ENCODE results near the gene ERC1.

ERC1 gene

DNA sequence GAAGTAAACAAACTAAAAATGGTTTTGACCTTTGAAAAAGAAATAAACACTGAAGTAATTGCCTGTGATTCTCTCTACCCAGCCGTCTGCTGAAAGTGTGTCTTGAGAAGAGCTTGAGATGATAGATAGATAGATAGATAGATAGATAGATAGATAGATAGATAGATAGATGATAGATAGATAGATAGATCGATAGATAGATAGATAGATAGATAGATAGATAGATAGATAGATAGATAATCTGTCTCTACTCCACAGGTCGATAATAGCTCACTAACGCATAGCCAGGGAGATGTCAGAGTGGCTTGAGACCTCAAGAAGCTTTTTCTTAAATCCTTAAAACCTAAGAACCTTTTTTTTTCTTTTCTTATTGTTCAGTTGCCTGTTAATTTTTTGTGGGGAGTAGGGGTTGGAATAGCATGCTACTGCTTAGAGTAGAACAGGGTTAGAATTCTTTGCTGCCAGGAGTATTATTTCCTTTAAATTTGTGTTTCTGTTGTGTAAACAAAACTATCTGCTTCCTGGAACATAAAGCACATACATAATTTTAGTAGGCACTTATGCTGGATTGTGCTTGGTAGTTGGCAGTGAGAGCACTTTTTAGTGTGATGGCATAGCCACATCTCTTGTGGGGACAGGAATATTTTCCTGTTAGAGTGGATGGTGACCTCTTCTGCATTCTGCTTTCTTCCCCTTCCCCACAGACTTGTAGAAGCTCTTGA lies 433.8 kb downstream of the ERC1 start:
- Histone ChIP-seq H3K4me1 (ENCODE audit: control insufficient read depth, insufficient read depth, low read length) (peaks cover 3% of the 10 kb centered on the region; the same call in 1 of the 2 replicates), H3K4me3 (ENCODE audit: low read depth, low read length) (no peak overlapping the region), H3K27ac (ENCODE audit: extremely low read depth, low read depth, low read length) (no peak overlapping the region), H3K36me3 (ENCODE audit: control insufficient read depth in 2 of 2, insufficient read depth in 1 of 2, low read length in 2 of 2) (no peaks in the 10 kb centered on the region), H3K9me3 (ENCODE audit: control insufficient read depth, insufficient read depth, low read depth, low read length) (no peaks in the 10 kb centered on the region)
- ChIA-PET POLR2A (no interaction called here), CTCF (interaction anchor here (0.6 kb wide), 1 partner anchor 36 kb away, joined by 3 read pairs; no protein-coding TSS in a partner anchor)
- no peak for TF ChIP-seq BCL11B (tag by site-specific recombination; IDR thresholded peaks at IDR 0.05; ENCODE audit: low read depth)
- no peak for TF ChIP-seq OSR2 (tag by site-specific recombination; IDR thresholded peaks at IDR 0.05)
- TF ChIP-seq, protein P1, sequence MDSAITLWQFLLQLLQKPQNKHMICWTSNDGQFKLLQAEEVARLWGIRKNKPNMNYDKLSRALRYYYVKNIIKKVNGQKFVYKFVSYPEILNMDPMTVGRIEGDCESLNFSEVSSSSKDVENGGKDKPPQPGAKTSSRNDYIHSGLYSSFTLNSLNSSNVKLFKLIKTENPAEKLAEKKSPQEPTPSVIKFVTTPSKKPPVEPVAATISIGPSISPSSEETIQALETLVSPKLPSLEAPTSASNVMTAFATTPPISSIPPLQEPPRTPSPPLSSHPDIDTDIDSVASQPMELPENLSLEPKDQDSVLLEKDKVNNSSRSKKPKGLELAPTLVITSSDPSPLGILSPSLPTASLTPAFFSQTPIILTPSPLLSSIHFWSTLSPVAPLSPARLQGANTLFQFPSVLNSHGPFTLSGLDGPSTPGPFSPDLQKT (IDR thresholded peaks at IDR 0.05; ENCODE audit: borderline replicate concordance, low read depth, low read length), result no peak

DNA sequence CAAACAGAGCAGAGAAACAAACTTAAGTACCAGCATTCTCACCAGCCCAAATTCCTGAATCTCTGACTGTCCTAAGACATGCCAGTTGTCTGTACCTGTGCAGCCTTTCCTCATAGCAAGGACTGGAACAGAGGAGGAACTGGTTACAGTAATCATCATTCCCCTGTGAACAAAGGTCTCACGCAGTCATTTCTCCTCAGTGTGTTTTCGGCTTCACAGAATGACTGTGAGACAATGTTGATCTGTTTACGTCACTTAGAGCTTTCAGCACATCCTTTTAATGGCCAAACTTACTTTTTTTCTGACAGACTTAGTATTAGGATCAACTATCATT lies 434.3 kb downstream of the ERC1 start:
- POLR2A ChIA-PET, result no interaction called here
- peaks cover 3% of the 10 kb centered on the region; the same call in 1 of the 2 replicates for H3K4me1 ChIP-seq (ENCODE audit: control insufficient read depth, insufficient read depth, low read length)
- TF ChIP-seq, protein P2, sequence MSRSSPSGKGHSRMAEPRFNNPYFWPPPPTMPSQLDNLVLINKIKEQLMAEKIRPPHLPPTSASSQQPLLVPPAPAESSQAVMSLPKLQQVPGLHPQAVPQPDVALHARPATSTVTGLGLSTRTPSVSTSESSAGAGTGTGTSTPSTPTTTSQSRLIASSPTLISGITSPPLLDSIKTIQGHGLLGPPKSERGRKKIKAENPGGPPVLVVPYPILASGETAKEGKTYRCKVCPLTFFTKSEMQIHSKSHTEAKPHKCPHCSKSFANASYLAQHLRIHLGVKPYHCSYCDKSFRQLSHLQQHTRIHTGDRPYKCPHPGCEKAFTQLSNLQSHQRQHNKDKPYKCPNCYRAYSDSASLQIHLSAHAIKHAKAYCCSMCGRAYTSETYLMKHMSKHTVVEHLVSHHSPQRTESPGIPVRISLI (tag by site-specific recombination; IDR thresholded peaks at IDR 0.05), result no peak
- TF ChIP-seq ZNF664 (tag by site-specific recombination; IDR thresholded peaks at IDR 0.05) (no peak), ZNF37A (tag by site-specific recombination; IDR thresholded peaks at IDR 0.05) (no peak)
- H3K36me3 ChIP-seq (ENCODE audit: control insufficient read depth in 2 of 2, insufficient read depth in 1 of 2, low read length in 2 of 2), result no peaks in the 10 kb centered on the region
- no peak overlapping the region for H3K27ac ChIP-seq (ENCODE audit: extremely low read depth, low read depth, low read length)
- H3K9me3 ChIP-seq (ENCODE audit: control insufficient read depth, insufficient read depth, low read depth, low read length), result no peaks in the 10 kb centered on the region
- H3K4me3 ChIP-seq (ENCODE audit: low read depth, low read length), result no peak overlapping the region
- CTCF ChIA-PET, result no interaction called here

DNA sequence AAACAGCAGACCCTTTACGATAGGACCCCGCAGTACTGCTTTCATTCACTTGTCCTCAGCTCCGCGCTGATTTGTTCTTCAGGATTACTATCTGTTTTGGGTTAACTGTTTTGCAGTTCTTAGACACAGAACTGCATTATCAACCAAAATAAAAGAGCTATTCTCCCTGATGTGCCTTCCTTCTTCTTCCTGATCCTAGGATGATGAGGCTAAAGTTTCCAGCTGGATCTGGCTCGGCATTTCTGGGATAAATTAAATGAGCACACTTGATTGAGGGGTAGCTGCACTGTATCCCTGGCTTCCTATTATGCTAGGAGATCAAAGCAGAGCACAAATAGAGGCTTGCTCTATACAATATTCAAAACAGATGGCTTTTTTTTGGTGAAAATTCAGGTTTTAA lies 437.6 kb downstream of the ERC1 start:
- ChIA-PET CTCF (interaction anchor here (0.9 kb wide), 1 partner anchor 304 kb away, joined by 7 read pairs; no protein-coding TSS in a partner anchor), POLR2A (no interaction called here)
- Histone ChIP-seq H3K9me3 (ENCODE audit: control insufficient read depth, insufficient read depth, low read depth, low read length) (no peaks in the 10 kb centered on the region), H3K4me3 (ENCODE audit: low read depth, low read length) (no peak overlapping the region), H3K36me3 (ENCODE audit: control insufficient read depth in 2 of 2, insufficient read depth in 1 of 2, low read length in 2 of 2) (no peaks in the 10 kb centered on the region), H3K27ac (ENCODE audit: extremely low read depth, low read depth, low read length) (no peak overlapping the region), H3K4me1 (ENCODE audit: control insufficient read depth, insufficient read depth, low read length) (peaks cover 3% of the 10 kb centered on the region; the same call in 1 of the 2 replicates)
- TF ChIP-seq ZNF561 (tag by site-specific recombination; IDR thresholded peaks at IDR 0.05; ENCODE audit: borderline replicate concordance), result no peak
- TF ChIP-seq GFI1B (tag by site-specific recombination; IDR thresholded peaks at IDR 0.05), result no peak
- TF ChIP-seq, protein P3, sequence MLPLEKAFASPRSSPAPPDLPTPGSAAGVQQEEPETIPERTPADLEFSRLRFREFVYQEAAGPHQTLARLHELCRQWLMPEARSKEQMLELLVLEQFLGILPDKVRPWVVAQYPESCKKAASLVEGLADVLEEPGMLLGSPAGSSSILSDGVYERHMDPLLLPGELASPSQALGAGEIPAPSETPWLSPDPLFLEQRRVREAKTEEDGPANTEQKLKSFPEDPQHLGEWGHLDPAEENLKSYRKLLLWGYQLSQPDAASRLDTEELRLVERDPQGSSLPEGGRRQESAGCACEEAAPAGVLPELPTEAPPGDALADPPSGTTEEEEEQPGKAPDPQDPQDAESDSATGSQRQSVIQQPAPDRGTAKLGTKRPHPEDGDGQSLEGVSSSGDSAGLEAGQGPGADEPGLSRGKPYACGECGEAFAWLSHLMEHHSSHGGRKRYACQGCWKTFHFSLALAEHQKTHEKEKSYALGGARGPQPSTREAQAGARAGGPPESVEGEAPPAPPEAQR (tag by site-specific recombination; IDR thresholded peaks at IDR 0.05), result no peak
- no peak for TF ChIP-seq TCF7L2 (IDR thresholded peaks at IDR 0.05; ENCODE audit: borderline replicate concordance, low read depth, low read length)
- no peak for TF ChIP-seq ZNF155 (tag by site-specific recombination; IDR thresholded peaks at IDR 0.05)
- no peak for TF ChIP-seq KLF9 (tag by site-specific recombination; IDR thresholded peaks at IDR 0.05; ENCODE audit: low read depth)
- no peak for TF ChIP-seq ZNF214 (tag by site-specific recombination; IDR thresholded peaks at IDR 0.05; ENCODE audit: borderline replicate concordance)
- no peak for TF ChIP-seq ZNF292 (tag by site-specific recombination; IDR thresholded peaks at IDR 0.05; ENCODE audit: borderline replicate concordance, low read depth)
- no peak for TF ChIP-seq ZNF354C (tag by site-specific recombination; IDR thresholded peaks at IDR 0.05; ENCODE audit: borderline replicate concordance, low read depth)
- no peak for TF ChIP-seq ZNF585B (tag by site-specific recombination; IDR thresholded peaks at IDR 0.05)
- no peak for TF ChIP-seq ZBTB20 (tag by site-specific recombination; IDR thresholded peaks at IDR 0.05)
- TF ChIP-seq, protein P4, sequence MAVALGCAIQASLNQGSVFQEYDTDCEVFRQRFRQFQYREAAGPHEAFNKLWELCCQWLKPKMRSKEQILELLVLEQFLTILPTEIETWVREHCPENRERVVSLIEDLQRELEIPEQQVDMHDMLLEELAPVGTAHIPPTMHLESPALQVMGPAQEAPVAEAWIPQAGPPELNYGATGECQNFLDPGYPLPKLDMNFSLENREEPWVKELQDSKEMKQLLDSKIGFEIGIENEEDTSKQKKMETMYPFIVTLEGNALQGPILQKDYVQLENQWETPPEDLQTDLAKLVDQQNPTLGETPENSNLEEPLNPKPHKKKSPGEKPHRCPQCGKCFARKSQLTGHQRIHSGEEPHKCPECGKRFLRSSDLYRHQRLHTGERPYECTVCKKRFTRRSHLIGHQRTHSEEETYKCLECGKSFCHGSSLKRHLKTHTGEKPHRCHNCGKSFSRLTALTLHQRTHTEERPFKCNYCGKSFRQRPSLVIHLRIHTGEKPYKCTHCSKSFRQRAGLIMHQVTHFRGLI (tag by site-specific recombination; IDR thresholded peaks at IDR 0.05), result no peak
- no peak for TF ChIP-seq ZNF555 (tag by site-specific recombination; conservative IDR thresholded peaks at IDR 0.05)
- no peak for TF ChIP-seq ZNF529 (tag by site-specific recombination; IDR thresholded peaks at IDR 0.05; ENCODE audit: insufficient replicate concordance)
- no peak for TF ChIP-seq ZNF433 (tag by site-specific recombination; IDR thresholded peaks at IDR 0.05; ENCODE audit: low read depth)
- TF ChIP-seq ZNF544 (tag by site-specific recombination; IDR thresholded peaks at IDR 0.05), result no peak
- no peak for TF ChIP-seq ZNF350 (tag by site-specific recombination; IDR thresholded peaks at IDR 0.05)
- TF ChIP-seq SETDB1 (IDR thresholded peaks at IDR 0.05; ENCODE audit: insufficient read length, low read length), result no peak
- TF ChIP-seq HOXD13 (CRISPR knock-in tag; IDR thresholded peaks at IDR 0.05; ENCODE audit: borderline replicate concordance), result no peak
- TF ChIP-seq ZIC2 (tag by site-specific recombination; IDR thresholded peaks at IDR 0.05), result no peak
